Testis (tissue), 2 donors: ENCODE data around the gene BAZ1B.

Experiments used
- POLR2A ChIP-seq: fragments of 450-650 bp; IDR thresholded peaks from one replicate; pipeline ENCODE4 v1.6.1; 2017; ENCODE audit warnings: antibody characterized with exemption, mild to moderate bottlenecking, moderate library complexity
- TF ChIP-seq, protein P1 (sequence below), 3 experiments: fragments of 450-650 bp in 2 of 3; fragments of 200-600 bp in 1 of 3; sonication (generic) in 1 of 3; IDR thresholded peaks; one replicate each; pipeline ENCODE4 v1.5.1; 2016 to 2019; ENCODE audit warnings: antibody characterized with exemption in 3 of 3, mild to moderate bottlenecking in 2 of 3, moderate library complexity in 1 of 3

DNA sequence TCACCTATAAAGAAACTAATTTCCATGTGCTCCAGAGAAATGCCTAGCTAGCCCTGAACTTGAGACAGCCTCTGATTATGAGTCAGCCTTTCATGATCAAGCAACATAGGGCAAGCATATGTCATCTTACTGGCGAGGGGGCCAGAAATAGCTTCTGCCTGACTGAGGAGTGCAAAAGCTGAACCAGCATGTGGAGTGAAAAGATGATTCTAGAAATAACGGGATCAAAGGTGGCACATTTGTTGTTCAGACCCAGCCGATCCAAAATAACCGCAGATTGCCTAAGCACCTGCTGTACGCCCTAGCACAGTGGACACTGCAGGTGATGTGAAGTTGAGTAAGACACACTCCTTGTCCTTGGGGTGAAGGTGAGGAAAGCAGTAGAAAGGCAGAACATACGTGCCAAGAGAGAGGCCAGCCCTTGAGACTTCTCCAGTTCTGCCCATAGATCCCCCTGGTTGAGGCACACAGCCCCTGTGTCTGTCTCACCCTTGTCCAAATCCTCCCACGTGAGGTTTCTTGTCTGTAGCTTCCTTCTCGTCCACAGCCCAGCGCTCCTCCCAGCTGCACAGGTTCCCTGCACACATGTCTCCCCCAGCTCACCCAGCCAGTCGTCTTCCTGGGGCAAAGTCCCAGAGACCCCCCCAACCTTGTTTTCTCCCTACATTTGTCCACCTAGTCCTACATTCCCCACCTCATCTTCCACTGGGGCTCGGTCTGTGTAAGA lies 38.2 kb upstream of the BAZ1B start:
- TF ChIP-seq, protein P1, sequence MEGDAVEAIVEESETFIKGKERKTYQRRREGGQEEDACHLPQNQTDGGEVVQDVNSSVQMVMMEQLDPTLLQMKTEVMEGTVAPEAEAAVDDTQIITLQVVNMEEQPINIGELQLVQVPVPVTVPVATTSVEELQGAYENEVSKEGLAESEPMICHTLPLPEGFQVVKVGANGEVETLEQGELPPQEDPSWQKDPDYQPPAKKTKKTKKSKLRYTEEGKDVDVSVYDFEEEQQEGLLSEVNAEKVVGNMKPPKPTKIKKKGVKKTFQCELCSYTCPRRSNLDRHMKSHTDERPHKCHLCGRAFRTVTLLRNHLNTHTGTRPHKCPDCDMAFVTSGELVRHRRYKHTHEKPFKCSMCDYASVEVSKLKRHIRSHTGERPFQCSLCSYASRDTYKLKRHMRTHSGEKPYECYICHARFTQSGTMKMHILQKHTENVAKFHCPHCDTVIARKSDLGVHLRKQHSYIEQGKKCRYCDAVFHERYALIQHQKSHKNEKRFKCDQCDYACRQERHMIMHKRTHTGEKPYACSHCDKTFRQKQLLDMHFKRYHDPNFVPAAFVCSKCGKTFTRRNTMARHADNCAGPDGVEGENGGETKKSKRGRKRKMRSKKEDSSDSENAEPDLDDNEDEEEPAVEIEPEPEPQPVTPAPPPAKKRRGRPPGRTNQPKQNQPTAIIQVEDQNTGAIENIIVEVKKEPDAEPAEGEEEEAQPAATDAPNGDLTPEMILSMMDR (IDR thresholded peaks at IDR 0.05) = no peak
- no peak for TF ChIP-seq POLR2A
